NCI-H128 (cell line): Measurements from ENCODE around the gene DAB2IP.
A peak's percentile ranks its signal among the peaks of the same experiment; 100 is the strongest.
"Not testable (repeated sequence)": the region's sequence is repeated elsewhere in the genome, so short reads cannot be mapped to it uniquely, and the experiment has no call there.

ENCODE experiments used
- DNase-seq: peaks from one replicate; lab custom pipeline; 2025; ENCODE audit not compliant: unreplicated experiment; lab: John Stamatoyannopoulos, UW

DAB2IP gene

GRCh38 chr9:121651295-121652020 is at the start of gene DAB2IP:
TSS of gene DAB2IP (plus strand) at chr9:121651634. CDS start at chr9:121651776, 142 bp downstream.
- DNase-seq = peak; percentile 29

- no peak for DNase-seq
Observed at GRCh38 chr9:121603028-121603427, 48.4 kb upstream of the DAB2IP start.

- no peak for DNase-seq
Observed at GRCh38 chr9:121604242-121604641, 47.2 kb upstream of the DAB2IP start.

DNA sequence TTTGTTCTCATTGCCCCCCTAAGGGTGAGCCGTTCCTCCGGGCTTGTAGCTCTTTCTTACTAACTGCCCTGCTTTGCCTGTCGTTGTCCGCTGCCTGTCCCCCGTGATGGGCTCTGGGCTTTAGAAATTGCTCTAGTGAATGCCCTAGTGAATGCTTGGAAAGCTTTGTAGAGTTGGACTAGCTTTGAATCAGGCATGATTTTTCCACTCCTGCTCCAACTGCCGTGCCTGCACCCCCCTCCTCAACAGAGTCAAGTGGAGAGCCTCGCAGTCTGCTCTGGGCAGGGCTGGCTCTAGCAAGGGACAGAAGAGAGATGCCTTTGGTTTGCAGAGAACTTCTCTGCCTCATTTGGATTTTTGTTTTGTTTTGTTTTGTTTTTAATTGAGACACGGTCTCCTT is 46.8 kb upstream of the DAB2IP start:
- DNase-seq = no peak

- no peak for DNase-seq
Observed at GRCh38 chr9:121607434-121608167, 43.8 kb upstream of the DAB2IP start.

DNA sequence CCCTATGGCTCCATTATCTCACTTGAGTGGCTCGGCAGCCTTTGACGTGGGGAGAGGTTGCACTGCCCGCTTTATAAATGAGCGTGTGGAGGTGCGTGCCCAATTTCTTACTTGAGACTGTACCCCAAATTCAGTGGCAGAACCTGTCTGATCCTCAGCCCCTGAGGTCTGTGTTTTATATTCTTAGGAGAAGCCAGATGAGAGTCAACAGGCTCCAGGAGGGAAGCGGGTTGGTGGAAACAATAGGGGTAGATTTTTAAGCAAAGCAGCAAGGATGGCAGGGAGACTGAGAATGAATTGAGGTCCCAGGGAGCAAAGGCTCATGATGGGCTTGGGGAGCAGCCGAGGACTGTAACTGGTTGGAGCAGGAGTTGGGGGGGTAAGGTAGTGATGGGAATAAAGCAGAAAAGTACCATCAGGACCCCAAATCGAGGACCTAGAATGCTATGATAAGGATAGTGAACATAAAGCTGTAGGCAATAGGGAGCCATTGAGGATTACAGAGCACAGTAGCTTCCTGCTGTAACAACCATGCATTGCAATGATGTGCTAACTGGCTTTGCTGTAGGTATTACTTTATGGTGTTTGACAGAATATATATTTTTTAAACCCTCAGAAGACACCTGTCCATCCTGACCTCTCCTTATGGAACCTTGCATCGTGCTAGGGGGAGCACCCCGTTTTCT is 43.1 kb upstream of the DAB2IP start:
- DNase-seq = no peak

GRCh38 chr9:121609822-121610637 is 41.4 kb upstream of the DAB2IP start:
- DNase-seq = no peak

GRCh38 chr9:121610638-121610953 is 40.8 kb upstream of the DAB2IP start:
- DNase-seq = no peak

- no peak for DNase-seq
Observed at GRCh38 chr9:121612511-121612998, 38.9 kb upstream of the DAB2IP start.

- DNase-seq = no peak
Observed at GRCh38 chr9:121613009-121613752, 38.3 kb upstream of the DAB2IP start.

DNA sequence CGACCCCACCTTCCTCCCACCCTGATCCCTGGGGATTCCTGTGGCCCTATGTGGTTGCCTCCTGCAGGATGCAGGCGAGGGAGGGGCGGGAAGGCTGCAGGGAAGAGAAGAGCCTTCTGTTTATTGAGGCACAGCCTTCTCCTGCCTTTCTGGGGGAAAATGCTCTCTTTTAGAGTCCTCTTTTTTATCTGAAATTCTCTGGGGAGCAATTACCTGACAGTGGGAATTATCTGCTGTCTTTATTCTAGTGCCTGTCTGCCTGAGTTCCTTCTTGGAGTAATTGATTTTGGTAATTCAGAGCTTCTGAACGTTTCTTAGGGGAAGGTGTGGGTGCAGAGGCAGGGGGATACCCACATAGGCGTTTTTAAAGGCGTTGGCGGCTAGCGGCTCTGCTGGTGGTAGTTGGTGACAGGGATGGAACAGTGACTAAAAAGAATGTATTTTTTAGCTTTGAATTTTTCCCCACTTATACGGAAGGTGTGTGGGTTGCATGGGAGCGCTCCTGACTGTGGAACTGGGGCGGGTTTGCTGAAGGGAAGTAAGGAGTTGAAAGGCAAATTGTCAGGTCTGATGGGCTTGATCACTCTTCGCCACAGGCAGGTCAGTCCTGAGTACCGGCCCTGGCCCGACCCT is 35.2 kb upstream of the DAB2IP start:
- no peak for DNase-seq

- DNase-seq = no peak
Observed at GRCh38 chr9:121618504-121618903, 32.9 kb upstream of the DAB2IP start.

DNA sequence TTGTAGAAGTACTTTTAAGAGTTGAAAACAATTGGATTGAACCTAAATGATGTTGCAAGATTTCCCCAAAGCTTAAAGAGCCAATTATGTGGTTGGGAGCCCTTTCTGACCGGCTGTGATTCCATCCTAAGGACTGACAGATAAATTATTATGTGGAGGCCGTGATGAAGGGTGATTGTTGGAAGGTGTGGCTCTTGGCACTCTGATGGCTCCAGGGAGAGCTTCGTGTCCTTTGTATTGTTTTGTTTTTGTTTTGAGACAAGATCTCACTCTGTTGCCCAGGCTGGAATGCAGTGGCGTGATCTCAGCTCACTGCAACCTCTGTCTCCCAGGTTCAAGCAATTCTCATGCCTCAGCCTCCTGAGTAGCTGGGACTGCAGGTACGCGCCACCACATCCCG is 32.5 kb upstream of the DAB2IP start:
- not testable (repeated sequence) for DNase-seq

DNA sequence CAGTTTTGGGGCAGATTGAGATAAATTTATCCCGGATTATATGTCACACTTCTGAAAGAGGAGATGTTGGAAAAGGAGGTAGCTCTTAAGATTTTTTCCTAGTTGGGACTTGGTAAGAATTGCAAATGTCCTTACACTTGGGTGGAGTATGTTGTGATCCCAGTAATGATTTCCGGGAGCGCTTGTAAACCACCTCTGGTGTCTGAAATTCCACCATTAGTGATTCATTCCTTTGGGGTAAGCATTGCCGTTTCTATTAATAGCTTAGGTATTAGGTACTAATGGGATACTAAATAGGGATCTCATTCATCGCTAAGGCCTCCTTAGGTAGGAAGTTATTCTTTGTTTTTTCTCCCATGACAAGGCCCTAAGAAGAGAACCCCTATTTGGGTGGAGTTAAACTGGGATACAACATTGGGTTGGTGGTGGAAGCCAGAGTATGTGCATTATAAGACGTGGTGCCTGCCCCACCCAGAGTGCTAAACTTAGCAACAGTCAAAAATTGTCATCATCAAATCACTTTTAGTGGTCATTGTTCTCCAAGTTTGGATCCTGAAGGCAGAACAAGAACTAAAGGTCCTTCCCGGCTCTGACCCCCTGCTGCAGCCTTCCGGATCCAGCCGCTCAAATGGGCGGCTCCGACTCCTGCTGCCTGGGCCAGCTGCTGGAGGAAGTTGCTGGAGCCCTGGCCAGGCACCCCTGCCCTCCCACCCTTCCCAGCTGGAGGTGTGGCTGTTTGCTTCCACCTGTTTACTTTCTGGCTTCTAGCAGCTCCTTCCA is 31.7 kb upstream of the DAB2IP start:
- DNase-seq = no peak

- DNase-seq = no peak
Observed at GRCh38 chr9:121620325-121620673, 31.1 kb upstream of the DAB2IP start.

- DNase-seq = no peak
Observed at GRCh38 chr9:121620777-121621449, 30.5 kb upstream of the DAB2IP start.

- DNase-seq = no peak
Observed at GRCh38 chr9:121622387-121623203, 28.8 kb upstream of the DAB2IP start.

DNA sequence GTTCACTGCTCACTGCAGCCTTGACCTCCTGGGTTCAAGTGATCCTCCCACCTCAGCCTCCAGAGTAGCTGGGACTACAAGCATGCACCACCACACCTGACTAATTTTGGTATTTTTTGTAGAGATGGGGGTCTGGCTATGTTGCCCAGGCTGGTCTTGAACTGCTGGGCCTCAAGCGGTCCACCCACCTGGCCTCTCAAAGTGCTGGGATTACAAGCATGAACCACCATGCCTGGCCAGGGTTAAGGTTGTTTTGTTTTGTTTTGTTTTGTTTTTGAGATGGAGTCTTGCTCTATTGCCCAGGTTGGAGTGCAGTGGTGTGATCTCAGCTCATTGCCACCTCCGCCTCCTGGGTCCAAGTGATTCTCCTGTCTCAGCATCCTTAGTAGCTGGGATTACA is 28.0 kb upstream of the DAB2IP start:
- not testable (repeated sequence) for DNase-seq
